ENCODE measurements around the gene PREP.

Gene PREP

DNA sequence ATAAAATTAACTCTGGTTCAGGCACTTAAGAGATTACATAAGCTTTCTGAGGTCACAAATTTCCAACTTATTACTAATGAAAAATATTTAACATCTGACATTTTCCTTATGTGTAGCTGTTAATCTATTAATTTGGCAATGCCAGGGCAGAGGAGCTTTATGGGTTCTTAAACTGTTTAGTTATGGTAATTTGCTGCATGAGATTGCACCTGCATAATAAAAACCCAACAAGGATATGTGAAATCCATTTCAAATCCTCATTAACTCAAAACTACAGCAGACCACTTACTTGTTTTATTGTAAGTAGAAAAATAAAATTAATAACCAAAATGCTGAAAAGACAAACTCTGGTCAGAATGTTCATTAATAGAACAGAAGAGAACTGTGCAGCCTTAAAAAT is 98.1 kb downstream of the PREP start:
- H3K9me3 ChIP-seq (ENCODE audit: control insufficient read depth, insufficient read depth, low read depth, low read length): no peaks in the 10 kb centered on the region
- POLR2A ChIA-PET: no interaction called here
- H3K36me3 ChIP-seq (ENCODE audit: control insufficient read depth in 2 of 2, insufficient read depth in 1 of 2, low read length in 2 of 2): peaks cover 0 to 19% of the 10 kb centered on the region in 2 experiments; a peak in 2 of 3 replicates
- no peak overlapping the region for H3K27ac ChIP-seq (ENCODE audit: extremely low read depth, low read depth, low read length)
- H3K4me1 ChIP-seq (ENCODE audit: control insufficient read depth, insufficient read depth, low read length): no peaks in the 10 kb centered on the region
- TF ChIP-seq ZNF335 (tag by site-specific recombination; conservative IDR thresholded peaks at IDR 0.05) (no peak), ZBTB7A (tag by site-specific recombination; IDR thresholded peaks at IDR 0.05; ENCODE audit: low read depth) (no peak), ZNF202 (tag by site-specific recombination; IDR thresholded peaks at IDR 0.05; ENCODE audit: borderline replicate concordance) (no peak), ZNF610 (tag by site-specific recombination; IDR thresholded peaks at IDR 0.05; ENCODE audit: borderline replicate concordance) (no peak), ZNF366 (tag by site-specific recombination; conservative IDR thresholded peaks at IDR 0.05) (no peak), ZNF623 (tag by site-specific recombination; IDR thresholded peaks at IDR 0.05) (no peak), ZNF132 (tag by site-specific recombination; IDR thresholded peaks at IDR 0.05; ENCODE audit: borderline replicate concordance) (no peak), ZNF654 (tag by site-specific recombination; IDR thresholded peaks at IDR 0.05; ENCODE audit: low read depth) (no peak), ZNF341 (tag by site-specific recombination; IDR thresholded peaks at IDR 0.05; ENCODE audit: low read depth) (no peak), SCRT2 (tag by site-specific recombination; IDR thresholded peaks at IDR 0.05) (no peak)
- CTCF ChIA-PET: interaction anchor here (0.6 kb wide), 1 partner anchor 127 kb away, joined by 3 read pairs; no protein-coding TSS in a partner anchor
- no peak overlapping the region for H3K4me3 ChIP-seq (ENCODE audit: low read depth, low read length)

- H3K9me3 ChIP-seq (ENCODE audit: control insufficient read depth, insufficient read depth, low read depth, low read length): no peaks in the 10 kb centered on the region
- no peak overlapping the region for H3K27ac ChIP-seq (ENCODE audit: extremely low read depth, low read depth, low read length)
- POLR2A ChIA-PET: no interaction called here
- peaks cover 0 to 19% of the 10 kb centered on the region in 2 experiments; a peak in 2 of 3 replicates for H3K36me3 ChIP-seq (ENCODE audit: control insufficient read depth in 2 of 2, insufficient read depth in 1 of 2, low read length in 2 of 2)
- no peak overlapping the region for H3K4me3 ChIP-seq (ENCODE audit: low read depth, low read length)
- TF ChIP-seq OSR2 (tag by site-specific recombination; IDR thresholded peaks at IDR 0.05) (no peak), ZNF692 (tag by site-specific recombination; IDR thresholded peaks at IDR 0.05) (no peak), KLF16 (tag by site-specific recombination; IDR thresholded peaks at IDR 0.05) (no peak), BCL11A (tag by site-specific recombination; IDR thresholded peaks at IDR 0.05; ENCODE audit: low read depth) (no peak), HIC1 (tag by site-specific recombination; IDR thresholded peaks at IDR 0.05) (no peak), RBAK (tag by site-specific recombination; IDR thresholded peaks at IDR 0.05) (no peak), ZNF48 (tag by site-specific recombination; IDR thresholded peaks at IDR 0.05) (no peak), ZNF707 (tag by site-specific recombination; IDR thresholded peaks at IDR 0.05) (no peak), GLI2 (tag by site-specific recombination; IDR thresholded peaks at IDR 0.05; ENCODE audit: borderline replicate concordance, low read depth) (no peak), ZNF248 (tag by site-specific recombination; IDR thresholded peaks at IDR 0.05) (no peak), KLF7 (tag by site-specific recombination; IDR thresholded peaks at IDR 0.05; ENCODE audit: borderline replicate concordance) (no peak)
- TF ChIP-seq, protein P1, sequence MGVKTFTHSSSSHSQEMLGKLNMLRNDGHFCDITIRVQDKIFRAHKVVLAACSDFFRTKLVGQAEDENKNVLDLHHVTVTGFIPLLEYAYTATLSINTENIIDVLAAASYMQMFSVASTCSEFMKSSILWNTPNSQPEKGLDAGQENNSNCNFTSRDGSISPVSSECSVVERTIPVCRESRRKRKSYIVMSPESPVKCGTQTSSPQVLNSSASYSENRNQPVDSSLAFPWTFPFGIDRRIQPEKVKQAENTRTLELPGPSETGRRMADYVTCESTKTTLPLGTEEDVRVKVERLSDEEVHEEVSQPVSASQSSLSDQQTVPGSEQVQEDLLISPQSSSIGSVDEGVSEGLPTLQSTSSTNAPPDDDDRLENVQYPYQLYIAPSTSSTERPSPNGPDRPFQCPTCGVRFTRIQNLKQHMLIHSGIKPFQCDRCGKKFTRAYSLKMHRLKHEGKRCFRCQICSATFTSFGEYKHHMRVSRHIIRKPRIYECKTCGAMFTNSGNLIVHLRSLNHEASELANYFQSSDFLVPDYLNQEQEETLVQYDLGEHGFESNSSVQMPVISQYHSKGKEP (tag by site-specific recombination; IDR thresholded peaks at IDR 0.05): no peak
- CTCF ChIA-PET: interaction anchor here (0.6 kb wide), 1 partner anchor 128 kb away, joined by 3 read pairs; no protein-coding TSS in a partner anchor
- no peaks in the 10 kb centered on the region for H3K4me1 ChIP-seq (ENCODE audit: control insufficient read depth, insufficient read depth, low read length)
These were observed 98.5 kb downstream of the PREP start for GRCh38 chr6:105304366-105304765.
